HG02852 (cell line): ENCODE results near the gene TM7SF2.
"Not testable (repeated sequence)": the region's sequence is repeated elsewhere in the genome, so short reads cannot be mapped to it uniquely, and the experiment has no call there.

Experiments used
- ATAC-seq: cut with Tn5 transposase; IDR thresholded peaks from one replicate; pipeline ENCODE4 v1.9.1; 2021; ENCODE audit warnings: mild to moderate bottlenecking, moderate library complexity; ENCODE audit not compliant: unreplicated experiment

The TM7SF2 gene

GRCh38 chr11:65128182-65129145 lies 16.8 kb downstream of the TM7SF2 start:
- ATAC-seq, result no peak

- ATAC-seq, result no peak
Observed at GRCh38 chr11:65129649-65130441, 18.2 kb downstream of the TM7SF2 start.

GRCh38 chr11:65130631-65131416 lies 19.2 kb downstream of the TM7SF2 start:
- ATAC-seq, result no peak

- no peak for ATAC-seq
Observed at GRCh38 chr11:65131417-65131776, 19.7 kb downstream of the TM7SF2 start.

- no peak for ATAC-seq
Observed at GRCh38 chr11:65131895-65132237, 20.2 kb downstream of the TM7SF2 start.

GRCh38 chr11:65132238-65132987 lies 20.7 kb downstream of the TM7SF2 start:
- ATAC-seq, result peak; percentile 54

GRCh38 chr11:65132988-65133700 lies 21.5 kb downstream of the TM7SF2 start:
- ATAC-seq, result no peak

- no peak for ATAC-seq
Observed at GRCh38 chr11:65133724-65134123, 22.1 kb downstream of the TM7SF2 start.

GRCh38 chr11:65134240-65134951 lies 22.7 kb downstream of the TM7SF2 start, which contains the start of gene SYVN1:
TSS of gene SYVN1 (minus strand) at chr11:65134519. CDS start at chr11:65133601, 918 bp downstream.
- ATAC-seq, result peak; percentile 54

GRCh38 chr11:65134952-65135632 lies 23.4 kb downstream of the TM7SF2 start:
- peak; percentile 66 for ATAC-seq

GRCh38 chr11:65135633-65136145 lies 24.0 kb downstream of the TM7SF2 start:
- no peak for ATAC-seq

GRCh38 chr11:65136515-65137096 lies 24.9 kb downstream of the TM7SF2 start:
- no peak for ATAC-seq

- ATAC-seq, result no peak
Observed at GRCh38 chr11:65141896-65142494, 30.3 kb downstream of the TM7SF2 start.

- no peak for ATAC-seq
Observed at GRCh38 chr11:65147352-65148075, 35.8 kb downstream of the TM7SF2 start.

- ATAC-seq, result no peak
Observed at GRCh38 chr11:65148657-65149056, 37.0 kb downstream of the TM7SF2 start.

- ATAC-seq, result not testable (repeated sequence)
Observed at GRCh38 chr11:65150131-65150508, 38.4 kb downstream of the TM7SF2 start.
